Esophagus (tissue), 2 donors: ENCODE measurements around the gene FRMPD2. TPM values are rescaled to one million over a fixed set of nuclear protein-coding genes. Genes with fewer than 3 reads are reported as not detected.
"Not testable (repeated sequence)": the region's sequence is repeated elsewhere in the genome, so short reads cannot be mapped to it uniquely, and the experiment has no call there.

Source experiments
- H3K27ac ChIP-seq, 2 donors: one replicate each; pipeline ENCODE4 v1.5.1; 2013; ENCODE audit warnings: low read depth in 2 of 2, mild to moderate bottlenecking in 2 of 2, inconsistent platforms in 1 of 2, low read length in 1 of 2, moderate library complexity in 1 of 2
- H3K27me3 ChIP-seq, 2 donors: one replicate each; pipeline ENCODE4 v1.6.1; 2013; ENCODE audit warnings: low read length in 2 of 2, control low read depth in 1 of 2, mild to moderate bottlenecking in 1 of 2; ENCODE audit not compliant: insufficient read depth in 2 of 2, control insufficient read depth in 1 of 2
- H3K36me3 ChIP-seq, 2 donors: one replicate each; pipeline ENCODE4 v1.6.1; 2013; ENCODE audit warnings: low read length in 1 of 2; ENCODE audit not compliant: control insufficient read depth in 2 of 2, insufficient read depth in 2 of 2
- H3K4me1 ChIP-seq, 2 donors: one replicate each; pipeline ENCODE4 v1.6.1; 2013; ENCODE audit warnings: low read length in 1 of 2; ENCODE audit not compliant: control insufficient read depth in 2 of 2, insufficient read depth in 2 of 2
- H3K4me3 ChIP-seq, 2 donors: one replicate each; pipeline ENCODE4 v1.5.1; 2013; ENCODE audit warnings: low read length in 2 of 2, mild to moderate bottlenecking in 2 of 2, low read depth in 1 of 2, moderate library complexity in 1 of 2
- H3K9me3 ChIP-seq, 2 donors: one replicate each; pipeline ENCODE4 v1.6.1; 2013; ENCODE audit warnings: mild to moderate bottlenecking in 2 of 2, low read depth in 1 of 2, low read length in 1 of 2, moderate library complexity in 1 of 2; ENCODE audit not compliant: control insufficient read depth in 2 of 2, insufficient read depth in 1 of 2
- WGBS, 2 donors: extraction: QIAGEN DNeasy Blood & Tissue Kit; methylation state at CpG; one replicate each; pipeline ENCODE4 v1.1.7; 2013; 5-methylcytosine and 5-hydroxymethylcytosine counted together
- polyA plus RNA-seq, 2 donors: library from polyadenylated mRNA; stranded (reverse); fragments of 200-250 nt; gene quantifications; one replicate each; pipeline ENCODE4 v1.2.3, GENCODE V29; 2013
- donor health status: healthy with polysubstance abuse.
- donor health status: Bipolar disorder and iron deficiency.

FRMPD2 gene
- polyA plus RNA-seq, 2 donors: 0.02 to 0.06 TPM

- H3K4me3 ChIP-seq: no peak overlapping the region
- 74 to 77% methylated on average over 9 of the region's 9 CpGs for WGBS, 2 donors
- H3K36me3 ChIP-seq: no peaks in the 10 kb centered on the region
- H3K4me1 ChIP-seq: no peaks in the 10 kb centered on the region
- no peaks in the 10 kb centered on the region for H3K27me3 ChIP-seq
- H3K27ac ChIP-seq: no peak overlapping the region
- H3K9me3 ChIP-seq: no peaks in the 10 kb centered on the region
These were observed 74.7 kb downstream of the FRMPD2 start for GRCh38 chr10:48199580-48200377.

- H3K9me3 ChIP-seq: no peaks in the 10 kb centered on the region
- H3K4me1 ChIP-seq: no peaks in the 10 kb centered on the region
- no peak overlapping the region for H3K27ac ChIP-seq
- no peaks in the 10 kb centered on the region for H3K36me3 ChIP-seq
- no peak overlapping the region for H3K4me3 ChIP-seq
- WGBS, 2 donors: 80 to 84% methylated on average over 6 of the region's 6 CpGs
- H3K27me3 ChIP-seq: no peaks in the 10 kb centered on the region
These were observed 77.1 kb downstream of the FRMPD2 start for GRCh38 chr10:48197236-48197899.

GRCh38 chr10:48195803-48196202 is 78.7 kb downstream of the FRMPD2 start:
- WGBS, 2 donors: 52 to 62% methylated on average over 2 of the region's 2 CpGs

GRCh38 chr10:48194830-48195229 is 79.7 kb downstream of the FRMPD2 start:
- no peaks in the 10 kb centered on the region for H3K36me3 ChIP-seq
- no peaks in the 10 kb centered on the region for H3K9me3 ChIP-seq
- no peak overlapping the region for H3K27ac ChIP-seq
- WGBS, 2 donors: 56 to 62% methylated on average over 1 of the region's 1 CpG
- no peaks in the 10 kb centered on the region for H3K4me1 ChIP-seq
- H3K27me3 ChIP-seq: no peaks in the 10 kb centered on the region
- H3K4me3 ChIP-seq: no peak overlapping the region

More at GRCh38 chr10:48195803-48196202, 78.7 kb downstream of the FRMPD2 start:
- no peak overlapping the region for H3K4me3 ChIP-seq
- no peaks in the 10 kb centered on the region for H3K4me1 ChIP-seq
- no peak overlapping the region for H3K27ac ChIP-seq
- no peaks in the 10 kb centered on the region for H3K36me3 ChIP-seq
- no peaks in the 10 kb centered on the region for H3K27me3 ChIP-seq
- H3K9me3 ChIP-seq: no peaks in the 10 kb centered on the region

GRCh38 chr10:48193556-48193955 is 80.9 kb downstream of the FRMPD2 start:
- Histone ChIP-seq H3K4me3 (no peak overlapping the region), H3K4me1 (no peaks in the 10 kb centered on the region), H3K9me3 (no peaks in the 10 kb centered on the region), H3K27ac (no peak overlapping the region), H3K27me3 (no peaks in the 10 kb centered on the region), H3K36me3 (no peaks in the 10 kb centered on the region)
- 82 to 89% methylated on average over 2 of the region's 2 CpGs for WGBS, 2 donors

GRCh38 chr10:48192881-48193450 is 81.5 kb downstream of the FRMPD2 start:
- Histone ChIP-seq H3K9me3 (no peaks in the 10 kb centered on the region), H3K36me3 (no peaks in the 10 kb centered on the region), H3K4me3 (no peak overlapping the region), H3K27ac (no peak overlapping the region), H3K4me1 (no peaks in the 10 kb centered on the region), H3K27me3 (no peaks in the 10 kb centered on the region)
- 77 to 78% methylated on average over 9 of the region's 9 CpGs for WGBS, 2 donors

- Histone ChIP-seq H3K9me3 (no peaks in the 10 kb centered on the region), H3K4me3 (no peak overlapping the region), H3K27ac (no peak overlapping the region), H3K4me1 (peaks cover 0 to 2% of the 10 kb centered on the region in 2 donors), H3K36me3 (no peaks in the 10 kb centered on the region), H3K27me3 (no peaks in the 10 kb centered on the region)
- 64 to 65% methylated on average over 10 of the region's 10 CpGs for WGBS, 2 donors
These were observed 86.6 kb downstream of the FRMPD2 start for GRCh38 chr10:48187713-48188485.

- H3K4me1 ChIP-seq: peaks cover 0 to 2% of the 10 kb centered on the region in 2 donors
- H3K9me3 ChIP-seq: no peaks in the 10 kb centered on the region
- no peak overlapping the region for H3K27ac ChIP-seq
- no peaks in the 10 kb centered on the region for H3K36me3 ChIP-seq
- H3K4me3 ChIP-seq: no peak overlapping the region
- WGBS, 2 donors: 85 to 90% methylated on average over 7 of the region's 7 CpGs
- no peaks in the 10 kb centered on the region for H3K27me3 ChIP-seq
These were observed 87.4 kb downstream of the FRMPD2 start for GRCh38 chr10:48187126-48187525.

GRCh38 chr10:48186264-48186804 is 88.2 kb downstream of the FRMPD2 start:
- not testable (repeated sequence) for H3K27me3 ChIP-seq, H3K27ac ChIP-seq, H3K4me3 ChIP-seq, H3K9me3 ChIP-seq, H3K4me1 ChIP-seq, H3K36me3 ChIP-seq
- 80 to 88% methylated on average over 9 of the region's 9 CpGs for WGBS, 2 donors
